ENCODE results near the gene CDK14.

GRCh38 chr7:90755041-90755440 is 158.9 kb downstream of the CDK14 start:
- no peak for TF ChIP-seq CTCF (IDR thresholded peaks at IDR 0.05; ENCODE audit: low read length)
- no peak for TF ChIP-seq EZH2 (optimal IDR thresholded peaks at IDR 0.05; ENCODE audit: low read depth, low read length)
- TF ChIP-seq EZH2phosphoT487 (IDR thresholded peaks at IDR 0.05; ENCODE audit: low read length), result no peak
